HepG2 (cell line): ENCODE data around the gene LYRM4. TPM values are rescaled to one million over a fixed set of nuclear protein-coding genes. Genes with fewer than 3 reads are reported as not detected.

Experiments
- ATAC-seq: fragments of 200-7000 bp; cut with Tn5 transposase; 3 replicates; pipeline ENCODE4 v1.9.1; 2020; ENCODE audit warnings: mild to moderate bottlenecking, moderate library complexity
- BruUV-seq: library from RNA; stranded (reverse); fragments of 400-500 nt; replicated peaks from 2 replicates; lab custom pipeline; 2021; lab: Mats Ljungman, UMichigan
- CTCF ChIA-PET: fragments of 300-600 bp; formaldehyde crosslinking; extraction: SDS; loops from one replicate; lab custom pipeline; 2021; ENCODE audit warnings: low total read pairs, inconsistent platforms, low intra/inter-chr PET ratio; lab: Yijun Ruan, JAX
- POLR2A ChIA-PET: fragments of 350-600 bp; sonication (Branson Sonifier 250); formaldehyde crosslinking; loops from one replicate; lab custom pipeline; 2020; ENCODE audit warnings: antibody characterized with exemption, inconsistent platforms; lab: Yijun Ruan, JAX
- DNase-seq: peaks from one replicate; pipeline ENCODE4 v3.0.0-alpha.2; 2015; ENCODE audit warnings: low spot score
- FAIRE-seq: peaks from 3 replicates; lab custom pipeline; 2011; peaks lifted over from hg19 to GRCh38; lab: Jason Lieb, UNC
- H2AFZ ChIP-seq: one replicate; pipeline ENCODE4 v1.6.1; 2011; ENCODE audit warnings: low read length, inconsistent platforms
- H3K27ac ChIP-seq: fragments of 300-600 bp; 3 replicates; pipeline ENCODE4 v1.8.0; 2011; ENCODE audit warnings: mixed run types, mild to moderate bottlenecking, mixed read lengths, low read length, inconsistent platforms; ENCODE audit not compliant: insufficient read depth; ENCODE audit errors: extremely low read length
- H3K27me3 ChIP-seq, 2 experiments: fragments of 200-600 bp in 1 of 2; 2 replicates in 1 of 2; 3 replicates in 1 of 2; pipeline versions ENCODE4 v1.6.0 to v1.8.0; 2011; ENCODE audit warnings: low read length in 2 of 2, mild to moderate bottlenecking in 2 of 2, moderate library complexity in 2 of 2, inconsistent platforms in 1 of 2; ENCODE audit not compliant: insufficient read depth in 2 of 2, control insufficient read depth in 1 of 2
- H3K36me3 ChIP-seq, 2 experiments: fragments of 200-600 bp in 1 of 2; replicated peaks in 1 of 2; 2 replicates in 1 of 2; 3 replicates in 1 of 2; pipeline versions ENCODE4 v1.5.1 to v1.8.0; 2011; ENCODE audit warnings: low read length in 2 of 2, inconsistent platforms in 1 of 2; ENCODE audit not compliant: insufficient read depth in 2 of 2, control insufficient read depth in 1 of 2
- H3K4me1 ChIP-seq: 2 replicates; pipeline ENCODE4 v1.5.1; 2012; ENCODE audit warnings: low read length, inconsistent platforms; ENCODE audit not compliant: insufficient read depth
- H3K4me2 ChIP-seq: 2 replicates; pipeline ENCODE4 v1.6.0; 2011; ENCODE audit warnings: low read depth, low read length, inconsistent platforms
- H3K4me3 ChIP-seq, 3 experiments: fragments of 200-600 bp in 1 of 3; sonication (generic), shearing (Covaris generic) in 1 of 3; replicated peaks in 1 of 3; 2 replicates each; pipeline ENCODE4 v1.5.1; 2011 to 2016; ENCODE audit warnings: low read length in 3 of 3, inconsistent platforms in 2 of 3, low read depth in 2 of 3, mild to moderate bottlenecking in 2 of 3, control low read depth in 1 of 3, mixed read lengths in 1 of 3; ENCODE audit not compliant: insufficient read depth in 1 of 3
- H3K79me2 ChIP-seq: one replicate; pipeline ENCODE4 v1.6.1; 2011; ENCODE audit warnings: low read length, inconsistent platforms; ENCODE audit not compliant: insufficient read depth
- H3K9ac ChIP-seq: 2 replicates; pipeline ENCODE4 v1.6.0; 2011; ENCODE audit warnings: mild to moderate bottlenecking, low read depth, low read length, inconsistent platforms; ENCODE audit not compliant: insufficient read depth
- H3K9me3 ChIP-seq: 2 replicates; pipeline ENCODE4 v1.5.1; 2012; ENCODE audit warnings: mild to moderate bottlenecking, low read length
- H4K20me1 ChIP-seq: 2 replicates; pipeline ENCODE4 v1.6.0; 2011; ENCODE audit warnings: inconsistent platforms, mild to moderate bottlenecking, low read length, moderate library complexity; ENCODE audit not compliant: insufficient read depth
- ARID3A ChIP-seq: IDR thresholded peaks from 2 replicates; pipeline ENCODE4 v1.6.1; 2012; ENCODE audit warnings: low read depth, low read length, improper control_type of control experiment
- HDAC2 ChIP-seq: sonication (generic); formaldehyde crosslinking; IDR thresholded peaks from 2 replicates; pipeline ENCODE4 v1.4.0; 2020; ENCODE audit warnings: missing genetic modification reagents
- IKZF1 ChIP-seq: fragments of 450-650 bp; IDR thresholded peaks from 2 replicates; pipeline ENCODE4 v1.7.1; 2016
- PAXIP1 ChIP-seq: sonication (generic); formaldehyde crosslinking; conservative IDR thresholded peaks from 2 replicates; pipeline ENCODE4 v1.4.0; 2020; ENCODE audit warnings: mild to moderate bottlenecking, missing genetic modification reagents, moderate library complexity
- PLSCR1 ChIP-seq: sonication (generic); formaldehyde crosslinking; IDR thresholded peaks from 2 replicates; pipeline ENCODE4 v1.5.0; 2020; ENCODE audit warnings: missing genetic modification reagents, mild to moderate bottlenecking, borderline replicate concordance
- SOX5 ChIP-seq: IDR thresholded peaks from 2 replicates; pipeline ENCODE4 v1.6.1; 2016; ENCODE audit warnings: borderline replicate concordance
- YEATS4 ChIP-seq: sonication (generic); formaldehyde crosslinking; IDR thresholded peaks from 2 replicates; pipeline ENCODE4 v1.4.0; 2020; ENCODE audit warnings: missing genetic modification reagents, borderline replicate concordance
- ZNF264 ChIP-seq: sonication (generic); formaldehyde crosslinking; IDR thresholded peaks from 2 replicates; pipeline ENCODE4 v1.4.0; 2020; ENCODE audit warnings: missing genetic modification reagents
- ZNF678 ChIP-seq: sonication (generic); formaldehyde crosslinking; IDR thresholded peaks from 2 replicates; pipeline ENCODE4 v1.4.0; 2020; ENCODE audit warnings: mild to moderate bottlenecking, missing genetic modification reagents
- ZNF713 ChIP-seq: sonication (generic); formaldehyde crosslinking; IDR thresholded peaks from 2 replicates; pipeline ENCODE4 v1.4.0; 2020; ENCODE audit warnings: mild to moderate bottlenecking, missing genetic modification reagents
- WGBS: methylation state at CpG from one replicate; pipeline ENCODE4 v1.1.6; 2017; ENCODE audit warnings: low lambda C conversion rate; 5-methylcytosine and 5-hydroxymethylcytosine counted together
- in situ Hi-C: cut with HindIII; loops from 2 replicates; pipeline ENCODE4 v1.10.0; 2017; ENCODE audit warnings: low pct_unique_long_range_greater_than_20kb; ENCODE audit not compliant: extremely low pct_ligation_motif_present
- intact Hi-C: fragments of 100-400 bp; cut with micrococcal nuclease; formaldehyde crosslinking; loops from one replicate; pipeline ENCODE4 v1.10.0; 2022; ENCODE audit not compliant: unreplicated experiment
- polyA plus RNA-seq, 8 experiments: library from polyadenylated mRNA; depleted of rRNA in 3 of 8; stranded (reverse) in 7 of 8; unstranded in 1 of 8; fragments of >200 nt; fragmentation: Illumina TruSeq in 4 of 8; extraction: Trizol in 4 of 8; gene quantifications; 2 replicates each; pipeline versions ENCODE4 v1.2.1 to v1.2.3, GENCODE V29; 2011 to 2016; ENCODE audit warnings: low read depth in 4 of 8, missing spikeins in 1 of 8, mixed read lengths in 1 of 8; ENCODE audit not compliant: insufficient read depth in 1 of 8
- total RNA-seq, 5 experiments: library from RNA; depleted of rRNA; stranded (reverse); fragments of >200 nt; fragmentation: Illumina TruSeq; extraction: Trizol; gene quantifications; 2 replicates each; pipeline ENCODE4 v1.2.3, GENCODE V29; 2016; ENCODE audit warnings: low read depth in 1 of 5
- TF ChIP-seq, protein P1 (sequence below): sonication (generic); formaldehyde crosslinking; IDR thresholded peaks from 2 replicates; pipeline ENCODE4 v1.5.1; 2020; ENCODE audit warnings: missing genetic modification reagents, mild to moderate bottlenecking, borderline replicate concordance
- TF ChIP-seq, protein P2 (sequence below): sonication (generic); formaldehyde crosslinking; IDR thresholded peaks from 2 replicates; pipeline ENCODE4 v1.4.0; 2020; ENCODE audit warnings: mild to moderate bottlenecking, missing genetic modification reagents

Gene LYRM4
- total and polyA plus RNA-seq, 2 of the 13 experiments (the other 11 are each of a cell fraction or from before 2014, with no cell fraction given), result 64.6 to 67.5 TPM

- peak; percentile 41 for TF ChIP-seq PAXIP1 (CRISPR knock-in tag)
- TF ChIP-seq, all 625 proteins: peak for 22
Observed at GRCh38 chr6:5139828-5140771, 120.7 kb downstream of the LYRM4 start (continued).

- CTCF ChIA-PET, result no interaction called here
- in situ Hi-C loops, result no loop called here
- POLR2A ChIA-PET, result interaction anchor here (1.5 kb wide), 1 partner anchor 80 kb away, joined by 4 read pairs; no protein-coding TSS in a partner anchor
- TF ChIP-seq ZNF678 (CRISPR knock-in tag) (no peak), ZNF713 (no peak), ARID3A (0 out of 2 replicates have a peak, but pooled peaks have one; percentile 33), PLSCR1 (no peak), SOX5 (CRISPR knock-in tag) (0 out of 2 replicates have a peak, but pooled peaks have one; percentile 21), HDAC2 (CRISPR knock-in tag) (peak; percentile 9; the same call in 1 of the 2 replicates), YEATS4 (CRISPR knock-in tag) (no peak), ZNF264 (no peak), IKZF1 (no peak)
- TF ChIP-seq, protein P1, sequence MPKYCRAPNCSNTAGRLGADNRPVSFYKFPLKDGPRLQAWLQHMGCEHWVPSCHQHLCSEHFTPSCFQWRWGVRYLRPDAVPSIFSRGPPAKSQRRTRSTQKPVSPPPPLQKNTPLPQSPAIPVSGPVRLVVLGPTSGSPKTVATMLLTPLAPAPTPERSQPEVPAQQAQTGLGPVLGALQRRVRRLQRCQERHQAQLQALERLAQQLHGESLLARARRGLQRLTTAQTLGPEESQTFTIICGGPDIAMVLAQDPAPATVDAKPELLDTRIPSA (CRISPR knock-in tag), result no peak
- TF ChIP-seq, protein P2, sequence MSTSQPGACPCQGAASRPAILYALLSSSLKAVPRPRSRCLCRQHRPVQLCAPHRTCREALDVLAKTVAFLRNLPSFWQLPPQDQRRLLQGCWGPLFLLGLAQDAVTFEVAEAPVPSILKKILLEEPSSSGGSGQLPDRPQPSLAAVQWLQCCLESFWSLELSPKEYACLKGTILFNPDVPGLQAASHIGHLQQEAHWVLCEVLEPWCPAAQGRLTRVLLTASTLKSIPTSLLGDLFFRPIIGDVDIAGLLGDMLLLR (CRISPR knock-in tag), result no peak
Observed at GRCh38 chr6:5138995-5139827, 121.5 kb downstream of the LYRM4 start.

More at GRCh38 chr6:5138995-5139827, 121.5 kb downstream of the LYRM4 start:
- peak; percentile 58 for ATAC-seq
- DNase-seq, result no peak
- H3K9ac ChIP-seq, result no peak overlapping the region; the same call in 1 of the 2 replicates
- no peaks in the 10 kb centered on the region for H3K27me3 ChIP-seq
- H3K4me2 ChIP-seq, result no peak overlapping the region
- H3K27ac ChIP-seq, result peak overlapping the region; percentile 42
- FAIRE-seq, result no peak
- H3K36me3 ChIP-seq, result peaks cover 0 to 2% of the 10 kb centered on the region in 2 experiments; a peak in 2 of 5 replicates
- no peaks in the 10 kb centered on the region for H3K9me3 ChIP-seq
- H2AFZ ChIP-seq, result no peak overlapping the region
- no peaks in the 10 kb centered on the region for H3K79me2 ChIP-seq
- no peaks in the 10 kb centered on the region for H4K20me1 ChIP-seq
- BruUV-seq, result no TSS peak
- H3K4me3 ChIP-seq, result no peak overlapping the region
- intact Hi-C loops, result no loop called here
- WGBS, result 79% methylated on average over 13 of the region's 13 CpGs
- H3K4me1 ChIP-seq, result peaks cover 30% of the 10 kb centered on the region
